ENCODE results near the gene FBXL17. TPM values are rescaled to one million over a fixed set of nuclear protein-coding genes. Genes with fewer than 3 reads are reported as not detected.

The FBXL17 gene
- total and polyA plus RNA-seq, 2 experiments from 2014 or later: 1.8 to 13.1 TPM

DNA sequence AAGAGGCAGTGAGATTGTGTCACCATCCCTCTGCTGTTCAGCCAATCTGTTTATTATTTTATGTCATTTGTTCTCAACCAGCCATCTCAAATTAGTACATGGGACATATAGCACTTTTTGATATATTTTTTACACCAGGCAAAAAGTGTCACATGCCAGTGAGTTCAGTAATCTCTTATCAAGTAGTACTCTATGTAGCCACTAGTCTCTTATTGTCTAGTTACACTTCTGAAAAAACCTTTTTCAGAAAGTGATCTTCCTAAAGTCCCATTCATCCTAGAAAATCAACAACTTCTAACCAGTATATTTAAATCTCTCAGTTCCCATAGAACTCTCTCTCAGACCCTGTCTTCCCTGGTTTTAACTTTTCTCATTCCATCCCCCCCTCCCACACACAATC is 321.6 kb downstream of the FBXL17 start:
- no peaks in the 10 kb centered on the region for H3K79me2 ChIP-seq (ENCODE audit: insufficient read depth)
- no peaks in the 10 kb centered on the region for H4K20me1 ChIP-seq (ENCODE audit: insufficient read depth)
- H3K36me3 ChIP-seq (ENCODE audit: low read depth): no peaks in the 10 kb centered on the region
- no peak for DNase-seq
- no peak overlapping the region for H3K4me3 ChIP-seq
- H3K27ac ChIP-seq: no peak overlapping the region
- in situ Hi-C loops (cut with MboI): no loop called here
- H3K4me2 ChIP-seq (ENCODE audit: unreplicated experiment): no peak overlapping the region
- no peaks in the 10 kb centered on the region for H3K27me3 ChIP-seq (replicated peaks; ENCODE audit: insufficient read depth)
- H3K4me1 ChIP-seq (ENCODE audit: insufficient read depth): peaks cover 5% of the 10 kb centered on the region
- no peak overlapping the region for H3K9ac ChIP-seq
- TF ChIP-seq EZH2 (IDR thresholded peaks at IDR 0.05; ENCODE audit: insufficient read depth, poor library complexity, severe bottlenecking) (no peak), EZH2phosphoT487 (IDR thresholded peaks at IDR 0.05; ENCODE audit: insufficient read depth, low read depth) (no peak)
- H2AFZ ChIP-seq: no peak overlapping the region
- H3K9me3 ChIP-seq (ENCODE audit: low read depth): no peaks in the 10 kb centered on the region
- no peaks in the 10 kb centered on the region for H3K9me2 ChIP-seq (ENCODE audit: insufficient read depth)
- H3F3A ChIP-seq (ENCODE audit: insufficient read depth): no peaks in the 10 kb centered on the region

DNA sequence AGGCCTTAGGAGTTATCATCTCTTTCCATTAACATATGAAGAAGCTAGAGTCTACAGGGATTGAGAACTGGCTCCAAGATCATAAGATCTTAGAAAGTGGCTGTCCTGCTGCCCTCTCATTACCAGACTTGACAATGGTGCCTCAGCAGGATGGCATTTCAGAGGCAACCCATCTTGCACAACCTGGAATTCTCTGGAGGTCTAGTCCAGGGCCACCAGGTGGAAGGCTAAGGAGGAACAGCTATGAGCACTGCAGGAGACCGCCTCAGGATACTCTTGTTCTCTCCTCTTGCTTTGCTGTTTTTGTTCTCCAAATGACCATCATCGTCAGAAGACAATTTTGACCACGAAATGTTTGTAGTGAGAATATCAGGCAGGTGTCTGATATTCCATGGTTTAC is 322.6 kb downstream of the FBXL17 start:
- no peak for TF ChIP-seq EZH2phosphoT487 (IDR thresholded peaks at IDR 0.05; ENCODE audit: insufficient read depth, low read depth)
- no peak for TF ChIP-seq EZH2 (IDR thresholded peaks at IDR 0.05; ENCODE audit: insufficient read depth, poor library complexity, severe bottlenecking)
- in situ Hi-C loops (cut with MboI): no loop called here
- DNase-seq: no peak
- Histone ChIP-seq H2AFZ (no peak overlapping the region), H3K9me2 (ENCODE audit: insufficient read depth) (no peaks in the 10 kb centered on the region), H3K27me3 (replicated peaks; ENCODE audit: insufficient read depth) (no peaks in the 10 kb centered on the region), H3F3A (ENCODE audit: insufficient read depth) (no peaks in the 10 kb centered on the region), H3K9me3 (ENCODE audit: low read depth) (no peaks in the 10 kb centered on the region), H3K79me2 (ENCODE audit: insufficient read depth) (no peaks in the 10 kb centered on the region), H3K4me2 (ENCODE audit: unreplicated experiment) (no peak overlapping the region), H3K36me3 (ENCODE audit: low read depth) (no peaks in the 10 kb centered on the region), H3K27ac (no peak overlapping the region), H4K20me1 (ENCODE audit: insufficient read depth) (no peaks in the 10 kb centered on the region), H3K9ac (no peak overlapping the region), H3K4me3 (no peak overlapping the region), H3K4me1 (ENCODE audit: insufficient read depth) (peaks cover 5% of the 10 kb centered on the region)
- 89 to 99% methylated on average over 3 of the region's 3 CpGs for WGBS, 2 experiments (ENCODE audit: low coverage in 1 of 2, low lambda C conversion rate in 2 of 2, missing lambda C conversion rate in 2 of 2)

GRCh38 chr5:108054349-108054748 is 327.5 kb downstream of the FBXL17 start:
- Histone ChIP-seq H3K9me3 (ENCODE audit: low read depth) (peaks cover 3% of the 10 kb centered on the region), H3K4me1 (ENCODE audit: insufficient read depth) (no peaks in the 10 kb centered on the region), H3K27me3 (replicated peaks; ENCODE audit: insufficient read depth) (no peaks in the 10 kb centered on the region), H3K4me3 (no peak overlapping the region), H3K79me2 (ENCODE audit: insufficient read depth) (no peaks in the 10 kb centered on the region), H3K9me2 (ENCODE audit: insufficient read depth) (no peaks in the 10 kb centered on the region), H2AFZ (no peak overlapping the region), H4K20me1 (ENCODE audit: insufficient read depth) (no peaks in the 10 kb centered on the region), H3K36me3 (ENCODE audit: low read depth) (no peaks in the 10 kb centered on the region), H3K9ac (no peak overlapping the region), H3F3A (ENCODE audit: insufficient read depth) (no peaks in the 10 kb centered on the region), H3K27ac (no peak overlapping the region), H3K4me2 (ENCODE audit: unreplicated experiment) (no peak overlapping the region)
- no peak for DNase-seq
- no peak for TF ChIP-seq EZH2phosphoT487 (IDR thresholded peaks at IDR 0.05; ENCODE audit: insufficient read depth, low read depth)
- TF ChIP-seq EZH2 (IDR thresholded peaks at IDR 0.05; ENCODE audit: insufficient read depth, poor library complexity, severe bottlenecking): no peak
- in situ Hi-C loops (cut with MboI): no loop called here

DNA sequence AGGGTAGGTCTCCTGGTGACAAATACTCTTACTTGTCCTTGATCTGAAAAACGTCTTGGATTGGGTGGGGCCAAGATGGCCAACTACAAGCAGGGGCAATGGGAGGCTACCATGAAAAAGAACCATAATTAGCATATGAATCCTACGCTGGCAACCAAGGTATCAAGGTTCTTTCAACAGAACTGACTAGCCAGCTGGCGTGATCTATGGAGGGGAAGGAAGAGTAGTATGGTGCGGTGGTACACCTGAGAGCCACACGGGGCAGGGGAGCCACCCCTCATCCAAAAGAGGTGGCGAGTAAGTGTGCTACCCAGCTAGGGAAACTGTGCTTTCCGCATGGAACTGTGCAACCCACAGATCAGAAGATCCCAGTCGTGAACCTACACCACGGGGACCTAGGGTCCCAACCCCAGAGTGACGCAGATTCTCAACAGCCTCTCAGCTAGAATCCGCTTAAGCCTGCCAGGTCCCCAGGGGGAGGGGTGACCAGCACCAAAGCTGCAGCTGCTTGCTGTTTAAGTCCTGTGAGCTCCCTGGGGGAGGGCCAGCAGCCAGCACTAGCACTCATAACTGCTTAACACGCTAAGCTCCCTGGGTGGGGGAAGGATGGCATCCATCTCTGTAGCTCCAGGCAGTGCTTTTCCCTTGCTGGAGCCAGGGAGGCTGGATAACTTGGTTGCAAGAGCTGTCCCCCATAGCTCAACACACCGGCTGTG is 334.8 kb downstream of the FBXL17 start:
- no peak for DNase-seq
- Histone ChIP-seq H3K4me2 (ENCODE audit: unreplicated experiment) (no peak overlapping the region), H4K20me1 (ENCODE audit: insufficient read depth) (no peaks in the 10 kb centered on the region), H3K9me3 (ENCODE audit: low read depth) (peaks cover 3% of the 10 kb centered on the region), H3K36me3 (ENCODE audit: low read depth) (no peaks in the 10 kb centered on the region), H3K9me2 (ENCODE audit: insufficient read depth) (no peaks in the 10 kb centered on the region), H3K4me1 (ENCODE audit: insufficient read depth) (no peaks in the 10 kb centered on the region), H3K27ac (no peak overlapping the region), H3F3A (ENCODE audit: insufficient read depth) (no peaks in the 10 kb centered on the region), H2AFZ (no peak overlapping the region), H3K9ac (no peak overlapping the region), H3K27me3 (replicated peaks; ENCODE audit: insufficient read depth) (no peaks in the 10 kb centered on the region), H3K4me3 (no peak overlapping the region), H3K79me2 (ENCODE audit: insufficient read depth) (no peaks in the 10 kb centered on the region)
- in situ Hi-C loops (cut with MboI): no loop called here
- TF ChIP-seq EZH2 (IDR thresholded peaks at IDR 0.05; ENCODE audit: insufficient read depth, poor library complexity, severe bottlenecking) (no peak), EZH2phosphoT487 (IDR thresholded peaks at IDR 0.05; ENCODE audit: insufficient read depth, low read depth) (no peak)
- WGBS, 2 experiments (ENCODE audit: low coverage in 1 of 2, low lambda C conversion rate in 2 of 2, missing lambda C conversion rate in 2 of 2): 84 to 88% methylated on average over 12 to 13 of the region's 13 CpGs

- H3F3A ChIP-seq (ENCODE audit: insufficient read depth): no peaks in the 10 kb centered on the region
- no peaks in the 10 kb centered on the region for H3K9me2 ChIP-seq (ENCODE audit: insufficient read depth)
- no peak overlapping the region for H3K4me2 ChIP-seq (ENCODE audit: unreplicated experiment)
- H3K27ac ChIP-seq: no peak overlapping the region
- H3K4me1 ChIP-seq (ENCODE audit: insufficient read depth): no peaks in the 10 kb centered on the region
- H4K20me1 ChIP-seq (ENCODE audit: insufficient read depth): no peaks in the 10 kb centered on the region
- H3K4me3 ChIP-seq: no peak overlapping the region
- TF ChIP-seq EZH2phosphoT487 (IDR thresholded peaks at IDR 0.05; ENCODE audit: insufficient read depth, low read depth) (no peak), EZH2 (IDR thresholded peaks at IDR 0.05; ENCODE audit: insufficient read depth, poor library complexity, severe bottlenecking) (no peak)
- H3K36me3 ChIP-seq (ENCODE audit: low read depth): no peaks in the 10 kb centered on the region
- H3K9me3 ChIP-seq (ENCODE audit: low read depth): no peaks in the 10 kb centered on the region
- DNase-seq: no peak
- H2AFZ ChIP-seq: no peak overlapping the region
- 77 to 78% methylated on average over 7 of the region's 7 CpGs for WGBS, 2 experiments (ENCODE audit: low coverage in 1 of 2, low lambda C conversion rate in 2 of 2, missing lambda C conversion rate in 2 of 2)
- no peaks in the 10 kb centered on the region for H3K27me3 ChIP-seq (replicated peaks; ENCODE audit: insufficient read depth)
- in situ Hi-C loops (cut with MboI): no loop called here
- H3K79me2 ChIP-seq (ENCODE audit: insufficient read depth): no peaks in the 10 kb centered on the region
- no peak overlapping the region for H3K9ac ChIP-seq
These were observed 345.4 kb downstream of the FBXL17 start for GRCh38 chr5:108036482-108036881.

All from GM23248 (cell line).